ENCODE measurements around the gene SLC1A7.

SLC1A7 gene

GRCh38 chr1:53140451-53140850 is 2.0 kb downstream of the SLC1A7 start:
- no peak for TF ChIP-seq CTCF (conservative IDR thresholded peaks at IDR 0.05; ENCODE audit: low read depth)
- POLR2A ChIA-PET (ENCODE audit: low non-redundant PET), result no interaction called here
- DNase-seq (ENCODE audit: low spot score), result no peak
- CTCF ChIA-PET, result interaction anchor here (0.6 kb wide), 1 partner anchor 767 kb away, joined by 3 read pairs; no protein-coding TSS in a partner anchor
- H3K27ac ChIP-seq, result no peak overlapping the region

DNA sequence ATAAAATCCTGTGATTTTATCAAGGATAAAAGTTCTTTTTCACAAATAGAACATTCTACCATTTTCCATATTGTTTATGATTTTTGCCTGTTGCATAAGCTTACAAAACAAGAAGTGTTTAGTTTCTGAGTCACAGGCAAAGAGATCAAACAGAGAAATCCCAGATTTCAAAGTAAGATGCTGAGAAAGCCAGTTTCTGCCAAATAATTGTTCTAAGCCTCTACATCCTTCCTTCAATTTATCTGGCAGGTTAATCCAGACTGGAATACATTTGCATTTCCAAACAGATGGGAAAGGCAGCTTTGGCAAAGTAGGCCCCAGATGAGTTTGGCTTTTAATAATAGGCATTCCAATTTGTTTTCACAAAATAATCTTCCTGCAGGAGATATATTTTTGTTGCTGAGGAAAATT is 2.5 kb downstream of the SLC1A7 start:
- no peak for DNase-seq (ENCODE audit: low spot score)
- H3K27ac ChIP-seq, result no peak overlapping the region
- ChIA-PET POLR2A (ENCODE audit: low non-redundant PET) (no interaction called here), CTCF (no interaction called here)
- TF ChIP-seq CTCF (conservative IDR thresholded peaks at IDR 0.05; ENCODE audit: low read depth), result no peak

GRCh38 chr1:53138991-53139884 is 3.2 kb downstream of the SLC1A7 start:
- POLR2A ChIA-PET (ENCODE audit: low non-redundant PET), result no interaction called here
- DNase-seq (ENCODE audit: low spot score), result no peak
- H3K27ac ChIP-seq, result no peak overlapping the region
- CTCF ChIA-PET, result no interaction called here
- TF ChIP-seq CTCF (conservative IDR thresholded peaks at IDR 0.05; ENCODE audit: low read depth), result no peak

DNA sequence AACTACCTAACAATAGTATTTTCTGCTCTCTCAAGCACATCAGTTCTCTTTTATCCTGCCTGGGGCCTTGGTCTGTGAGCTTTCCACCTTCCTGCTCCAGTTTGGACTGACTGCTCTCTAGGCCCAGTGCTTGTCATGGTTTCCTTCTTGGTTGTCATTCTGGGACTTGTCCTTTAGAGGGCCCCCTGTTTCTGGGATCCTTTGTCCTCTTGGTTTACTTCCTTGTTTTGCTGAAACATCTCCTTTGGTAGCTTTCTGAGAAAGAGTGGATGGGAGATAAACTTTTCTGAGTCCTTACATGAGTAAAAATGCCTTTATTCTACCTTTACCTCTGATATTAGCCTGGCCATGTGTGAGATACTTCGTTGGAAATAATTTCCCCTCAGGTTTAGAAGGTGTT is 4.7 kb downstream of the SLC1A7 start:
- CTCF ChIA-PET, result interaction anchor here (0.5 to 0.7 kb wide), 4 partner anchors 8 to 593 kb away, joined by 3 to 4 read pairs (median 4); no protein-coding TSS in a partner anchor
- DNase-seq (ENCODE audit: low spot score), result no peak
- H3K27ac ChIP-seq, result no peak overlapping the region
- POLR2A ChIA-PET (ENCODE audit: low non-redundant PET), result no interaction called here
- TF ChIP-seq CTCF (conservative IDR thresholded peaks at IDR 0.05; ENCODE audit: low read depth), result no peak

- TF ChIP-seq CTCF (conservative IDR thresholded peaks at IDR 0.05; ENCODE audit: low read depth), result no peak
- DNase-seq (ENCODE audit: low spot score), result no peak
- H3K27ac ChIP-seq, result no peak overlapping the region
- ChIA-PET CTCF (no interaction called here), POLR2A (ENCODE audit: low non-redundant PET) (no interaction called here)
These were observed 6.7 kb downstream of the SLC1A7 start for GRCh38 chr1:53135735-53136114.

GRCh38 chr1:53134961-53135734 is 7.3 kb downstream of the SLC1A7 start:
- TF ChIP-seq CTCF (conservative IDR thresholded peaks at IDR 0.05; ENCODE audit: low read depth), result no peak
- no peak overlapping the region for H3K27ac ChIP-seq
- DNase-seq (ENCODE audit: low spot score), result no peak
- ChIA-PET POLR2A (ENCODE audit: low non-redundant PET) (no interaction called here), CTCF (no interaction called here)

Data from RWPE1 (cell line).